HUDEP-2 (cell line): ENCODE data around the gene GSX1.
"Not testable (repeated sequence)": the region's sequence is repeated elsewhere in the genome, so short reads cannot be mapped to it uniquely, and the experiment has no call there.

Experiments used
- DNase-seq, 76 experiments: peaks; one replicate each; lab custom pipeline; 2025; ENCODE audit not compliant: unreplicated experiment in 76 of 76; lab: John Stamatoyannopoulos, UW

The GSX1 gene

DNA sequence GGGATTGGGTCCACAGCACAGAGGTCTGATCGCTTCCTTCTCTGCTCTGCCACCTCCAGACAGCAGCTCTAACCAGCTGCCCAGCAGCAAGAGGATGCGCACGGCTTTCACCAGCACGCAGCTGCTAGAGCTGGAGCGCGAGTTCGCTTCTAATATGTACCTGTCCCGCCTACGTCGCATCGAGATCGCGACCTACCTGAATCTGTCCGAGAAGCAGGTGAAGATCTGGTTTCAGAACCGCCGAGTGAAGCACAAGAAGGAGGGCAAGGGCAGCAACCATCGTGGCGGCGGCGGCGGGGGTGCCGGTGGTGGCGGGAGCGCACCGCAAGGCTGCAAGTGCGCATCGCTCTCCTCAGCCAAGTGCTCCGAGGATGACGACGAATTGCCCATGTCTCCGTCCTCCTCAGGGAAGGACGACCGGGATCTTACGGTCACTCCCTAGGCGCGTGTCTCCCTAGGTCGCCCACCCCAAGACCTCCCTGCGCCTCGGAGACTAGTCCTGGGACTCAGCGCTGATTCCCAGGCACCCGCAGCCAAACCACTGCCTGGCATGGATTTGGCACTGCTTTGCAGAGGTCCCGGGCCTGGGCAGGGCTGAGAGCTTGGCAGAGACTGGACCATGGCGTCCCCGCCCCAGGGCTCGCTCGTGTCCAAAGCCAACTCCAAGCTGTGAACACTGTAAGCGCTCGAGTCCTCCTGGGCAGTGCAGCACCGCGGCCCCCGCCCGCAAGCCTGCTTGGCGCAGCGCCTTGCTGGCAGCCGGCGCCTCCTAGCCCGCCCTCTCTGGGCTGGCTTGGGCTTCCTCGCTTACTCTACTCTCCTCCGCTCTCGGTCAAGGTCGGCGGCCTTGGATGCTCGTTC is 1.5 kb downstream of the GSX1 start:
- no peak for DNase-seq

DNA sequence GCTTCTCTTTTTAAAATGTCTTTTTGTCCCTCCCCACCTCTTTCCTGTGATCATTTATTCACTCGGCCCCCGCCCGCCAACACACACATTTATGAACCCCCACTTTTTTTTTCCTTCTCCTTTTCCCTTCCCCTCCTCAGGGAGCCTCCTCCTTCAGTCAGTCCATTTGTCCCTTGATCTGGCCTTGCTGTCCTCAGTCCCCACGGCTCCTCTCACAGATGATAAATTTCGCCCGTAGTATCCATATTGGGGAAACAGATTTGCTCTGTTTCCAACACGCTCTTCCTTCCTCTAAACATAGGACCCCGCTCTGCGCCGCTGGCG is 2.0 kb downstream of the GSX1 start:
- DNase-seq = no peak

DNA sequence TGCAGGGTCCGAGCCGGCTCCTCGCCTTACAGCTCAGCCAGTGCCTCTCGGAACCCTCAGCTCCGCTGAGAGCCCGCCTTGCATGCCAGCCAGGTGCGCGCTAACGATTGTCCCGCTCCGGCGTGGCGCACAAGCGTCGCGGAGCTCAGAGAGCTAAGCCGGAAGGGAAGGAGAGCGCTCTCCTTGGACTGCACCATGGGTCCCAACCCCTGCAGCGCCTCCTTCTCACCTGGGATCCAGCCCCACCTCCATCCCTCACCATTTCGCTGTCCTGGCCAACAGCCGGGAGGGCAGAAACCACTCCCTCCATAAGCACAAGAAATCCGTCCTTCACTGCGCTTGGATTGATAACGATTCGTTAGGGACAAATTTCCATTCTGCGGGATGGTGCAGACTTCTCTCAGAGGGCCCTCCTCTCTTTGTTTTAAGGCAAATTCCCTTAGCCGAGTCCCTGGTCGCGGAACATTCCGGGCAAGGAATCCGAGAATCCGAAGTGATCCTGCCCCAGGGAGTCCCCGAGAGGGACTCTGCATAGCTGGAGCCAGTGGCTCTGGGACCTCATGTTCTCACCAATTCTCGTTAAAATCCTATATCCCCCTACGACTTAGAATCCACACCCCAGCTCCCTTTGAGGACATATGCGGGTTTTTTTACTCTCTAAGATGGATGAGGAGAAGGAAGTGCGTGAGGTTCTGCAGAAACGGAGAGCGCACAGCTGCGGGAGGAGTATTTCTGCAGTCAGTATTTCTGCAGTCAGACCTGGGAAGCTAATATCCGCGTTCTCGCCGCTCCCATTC is 2.8 kb downstream of the GSX1 start:
- no peak for DNase-seq

DNA sequence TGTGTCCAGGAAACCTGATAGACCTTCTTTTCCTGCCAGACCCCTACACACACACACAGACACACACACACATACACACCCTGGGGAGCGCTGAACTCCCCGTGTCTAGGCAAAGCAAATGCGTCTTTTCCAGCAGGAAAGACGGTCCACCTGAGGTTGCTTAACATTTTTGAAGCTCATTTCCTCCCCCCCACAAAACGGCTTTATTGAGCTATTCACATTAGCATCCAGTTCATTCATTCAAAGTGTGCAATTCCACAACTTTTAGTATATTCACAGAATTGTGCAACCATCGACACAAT is 3.4 kb downstream of the GSX1 start:
- DNase-seq = no peak

DNA sequence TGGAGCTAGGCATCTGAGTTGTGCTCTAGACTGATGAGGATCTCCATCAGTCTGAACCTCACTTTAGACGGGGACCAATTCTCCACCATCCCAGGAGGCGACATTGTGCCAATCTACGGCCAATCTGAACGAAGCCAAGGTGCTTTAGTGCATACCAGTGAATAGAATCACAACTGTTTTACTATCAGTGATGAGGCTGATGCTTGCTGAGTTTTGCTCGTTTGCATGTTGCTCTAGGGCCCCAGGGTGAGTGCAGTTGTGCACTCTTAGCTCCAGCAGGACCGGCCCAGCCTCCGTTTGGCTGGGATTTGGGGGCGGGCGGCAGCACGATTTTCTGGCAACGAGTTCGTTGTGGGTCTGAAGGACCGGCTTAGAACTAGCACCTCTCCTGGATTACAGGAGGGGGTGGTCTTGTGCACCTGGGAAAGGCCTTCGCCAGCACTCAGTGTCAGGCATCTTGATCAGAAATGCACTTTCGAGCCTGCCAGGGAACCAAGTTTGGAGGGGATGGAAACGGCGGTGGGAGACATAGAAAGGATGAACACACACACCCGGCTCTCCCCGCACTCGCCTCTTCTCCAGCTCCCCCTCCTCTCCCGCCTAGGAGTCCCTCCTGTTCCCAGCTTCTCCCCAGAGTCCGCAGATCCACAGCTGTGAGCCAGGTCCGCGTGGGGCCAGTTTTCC is 4.4 kb downstream of the GSX1 start:
- no peak for DNase-seq

DNA sequence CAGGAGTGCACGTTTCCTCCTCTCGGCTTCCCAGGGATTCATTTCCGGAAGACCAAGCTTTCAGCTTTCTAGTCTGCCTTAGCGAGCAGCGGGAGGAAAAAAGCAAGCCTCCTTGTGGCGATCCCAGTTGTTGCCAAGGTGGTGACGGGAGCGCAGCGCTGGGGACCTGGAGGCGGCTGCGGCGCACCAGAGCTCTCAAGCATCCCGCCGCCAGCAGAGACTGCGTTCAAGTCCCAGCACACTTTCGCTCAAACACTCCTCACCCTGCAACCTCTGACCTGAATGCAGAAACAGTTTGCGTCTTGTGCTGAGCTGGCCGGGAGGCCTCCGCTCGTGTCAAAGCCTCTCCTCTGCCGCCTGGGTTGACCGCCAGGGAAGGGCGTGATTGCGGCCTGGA is 4.9 kb downstream of the GSX1 start:
- no peak for DNase-seq

DNA sequence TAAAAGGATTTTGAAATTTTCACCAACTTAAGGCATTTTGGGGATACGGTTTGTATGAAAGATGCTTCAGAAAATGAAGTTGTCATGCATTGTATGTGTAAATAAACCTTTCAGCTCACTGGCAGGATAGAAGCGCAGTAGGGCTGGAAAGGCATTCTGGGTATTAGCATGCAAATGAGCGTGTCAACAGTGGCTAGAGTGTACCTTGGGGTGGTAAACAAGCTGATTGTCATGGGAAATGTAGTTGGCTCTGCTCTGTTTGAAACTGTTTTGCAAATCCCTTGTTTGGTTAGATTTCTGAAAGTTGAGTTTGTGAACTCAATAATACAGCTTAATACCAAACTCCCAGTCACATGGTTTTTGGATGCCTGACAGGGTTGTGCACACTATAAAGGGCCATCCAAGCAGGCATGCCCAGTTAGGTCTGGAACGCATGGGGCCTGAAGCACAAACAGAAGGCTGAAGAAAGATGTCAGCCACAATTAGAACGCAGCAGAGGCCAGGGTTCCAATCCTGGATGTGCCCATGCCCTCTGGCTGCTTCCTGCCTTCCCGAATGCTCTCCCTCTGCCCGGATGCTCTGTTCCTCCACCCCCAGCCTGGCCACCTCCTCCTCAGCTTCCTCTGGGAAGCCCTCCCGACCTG is 14.6 kb downstream of the GSX1 start:
- no peak for DNase-seq

DNA sequence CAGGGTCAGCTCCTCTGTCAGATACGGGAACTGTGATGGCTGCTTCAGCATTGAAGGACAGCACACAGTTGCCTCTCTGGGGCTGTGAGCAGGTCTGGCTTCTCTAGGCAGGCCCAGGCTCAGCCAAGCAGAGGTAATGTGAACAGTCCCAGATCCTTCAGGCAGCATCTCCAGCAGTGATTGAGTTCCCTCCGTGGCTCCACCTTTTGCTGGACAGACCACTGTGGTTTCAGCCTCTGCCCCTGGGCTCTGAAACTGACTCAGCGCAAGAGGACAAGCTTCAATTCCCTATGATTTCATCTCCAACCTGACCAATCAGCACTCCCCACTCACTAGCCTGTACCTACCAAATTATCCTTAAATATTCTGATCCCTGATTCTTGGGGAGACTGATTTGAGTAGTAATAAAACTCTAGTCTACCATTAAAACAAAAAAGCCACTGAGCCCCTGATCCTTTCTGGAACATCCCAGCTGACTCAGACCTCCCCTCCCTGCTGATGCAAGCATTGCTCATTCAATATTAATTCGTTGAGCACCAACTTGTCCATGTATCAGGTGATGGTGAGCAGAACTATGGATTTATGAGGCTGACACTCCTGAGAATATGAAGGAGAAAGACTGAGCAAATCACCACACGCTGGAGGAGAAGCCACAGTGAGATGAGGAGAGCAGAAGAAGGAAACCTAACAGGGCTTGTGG is 16.7 kb downstream of the GSX1 start:
- no peak for DNase-seq

DNA sequence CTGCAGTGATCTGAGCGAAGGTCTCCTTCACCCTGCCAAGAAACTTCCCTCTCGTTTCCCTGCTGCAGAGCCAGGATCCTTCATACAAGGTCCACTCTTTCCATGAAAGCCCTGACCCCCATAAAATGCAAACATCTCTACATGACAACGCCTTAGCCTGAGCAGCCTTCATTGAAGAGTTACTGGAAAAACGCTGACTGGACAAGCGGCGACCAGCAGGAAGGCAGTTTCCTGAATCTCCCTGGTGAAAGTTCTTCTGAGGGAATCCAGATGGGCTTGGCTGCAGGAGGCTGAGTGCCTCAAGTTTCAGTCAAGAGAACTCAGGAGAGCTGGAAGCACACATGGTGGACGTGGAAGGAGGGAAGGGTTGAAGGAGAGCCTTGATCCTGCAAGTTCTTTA is 17.7 kb downstream of the GSX1 start:
- no peak for DNase-seq

DNA sequence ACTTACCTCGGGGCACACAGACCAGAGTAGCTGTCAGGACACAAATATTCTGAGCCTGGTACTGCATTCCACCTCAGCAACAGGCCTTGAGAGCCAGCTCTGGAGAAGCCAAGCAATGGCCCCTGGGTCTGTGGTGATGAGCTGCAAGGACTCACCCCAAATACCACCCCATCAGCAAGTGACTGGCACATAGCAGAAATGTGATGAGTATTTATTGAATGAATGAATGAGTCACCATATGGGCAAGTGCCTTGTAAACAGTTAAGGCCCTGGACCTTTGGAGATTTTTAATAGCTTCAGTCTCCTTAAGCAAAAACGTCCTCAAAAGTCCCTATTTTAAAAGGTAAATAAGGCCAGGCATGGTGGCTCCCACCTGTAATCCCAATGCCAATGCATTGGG is 18.2 kb downstream of the GSX1 start:
- no peak for DNase-seq

DNA sequence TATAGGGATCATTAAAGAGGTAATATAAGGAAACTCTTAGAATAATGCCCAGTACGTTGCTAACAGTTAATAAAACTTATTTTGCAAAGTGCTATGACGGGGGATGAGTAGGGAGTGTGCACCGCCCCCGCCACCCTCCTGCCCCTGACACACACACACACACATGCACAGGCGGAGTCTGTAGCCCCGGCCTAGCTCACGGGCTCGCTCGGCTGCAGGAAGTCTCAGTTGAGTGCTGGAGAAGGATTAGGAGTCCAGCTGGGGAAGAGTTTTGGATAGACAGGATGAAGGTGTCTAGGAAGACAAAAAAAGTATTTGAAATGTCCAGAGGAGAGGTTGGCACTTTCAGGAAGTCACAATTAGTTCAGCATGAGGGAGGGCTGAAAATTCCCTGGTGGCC is 21.5 kb downstream of the GSX1 start:
- no peak for DNase-seq

DNA sequence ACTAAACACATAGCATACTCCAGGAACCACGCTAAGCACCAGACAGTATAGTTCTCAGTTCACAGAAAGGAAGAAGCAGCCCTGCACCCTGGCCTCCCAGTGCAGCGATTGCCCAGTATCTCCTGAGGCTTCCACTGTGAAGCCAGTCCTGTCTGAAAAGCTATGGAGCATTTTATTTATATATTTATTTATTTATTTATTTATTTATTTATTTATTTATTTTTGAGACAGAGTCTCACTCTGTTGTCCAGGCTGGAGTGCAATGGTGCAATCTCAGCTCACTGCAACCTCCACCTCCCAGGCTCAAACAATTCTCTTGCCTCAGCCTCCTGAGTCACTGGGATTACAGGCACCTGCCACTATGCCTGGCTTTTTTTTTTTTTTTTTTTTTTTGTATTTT is 25.5 kb downstream of the GSX1 start:
- DNase-seq = not testable (repeated sequence)

DNA sequence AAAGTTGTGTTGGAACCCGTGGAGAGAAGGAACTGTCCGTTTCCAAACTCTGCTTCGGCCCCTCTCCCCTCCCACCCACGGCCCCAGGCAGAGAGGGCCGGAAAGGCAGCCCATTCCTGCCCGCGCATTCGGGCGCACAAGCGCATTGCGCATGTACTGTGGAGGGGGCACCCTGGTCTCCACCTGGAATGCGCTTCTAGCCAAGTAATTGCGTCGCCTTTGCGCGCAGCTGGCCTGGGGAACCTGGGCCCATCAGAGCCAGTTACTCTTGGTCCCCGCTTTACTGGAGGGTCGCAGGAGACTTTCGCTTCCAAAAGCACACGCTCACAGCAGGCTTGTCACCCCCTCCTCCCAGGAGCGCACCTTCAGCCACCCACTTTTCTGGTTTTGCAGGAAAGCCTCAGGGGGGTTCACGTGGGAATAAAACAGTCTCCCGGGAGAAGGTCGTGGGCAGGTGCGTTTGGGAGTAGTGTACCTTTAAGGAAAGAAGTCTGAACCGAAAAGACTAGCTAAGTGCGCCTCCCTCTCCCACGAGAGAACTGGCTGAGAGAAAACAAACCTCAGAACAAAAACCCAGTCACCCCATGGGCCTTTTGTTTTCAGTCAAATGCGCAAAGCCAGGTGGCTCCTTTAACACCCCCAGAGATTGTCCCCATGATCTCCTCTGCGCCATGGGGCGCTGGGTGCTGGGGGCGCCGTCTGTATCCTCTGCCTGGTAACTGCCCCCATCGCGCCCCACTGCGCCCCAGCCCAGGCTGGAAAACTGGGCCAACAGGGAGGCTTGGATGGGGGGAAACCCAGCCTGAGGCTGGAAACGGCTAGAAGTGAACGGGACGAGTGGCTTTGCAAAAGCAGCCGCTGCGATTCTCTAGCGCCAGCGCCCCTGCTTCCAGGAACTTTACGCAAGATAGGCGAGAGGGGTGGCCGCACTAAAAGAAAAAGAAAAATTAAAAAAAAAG is 28.5 kb downstream of the GSX1 start:
- DNase-seq = no peak

DNA sequence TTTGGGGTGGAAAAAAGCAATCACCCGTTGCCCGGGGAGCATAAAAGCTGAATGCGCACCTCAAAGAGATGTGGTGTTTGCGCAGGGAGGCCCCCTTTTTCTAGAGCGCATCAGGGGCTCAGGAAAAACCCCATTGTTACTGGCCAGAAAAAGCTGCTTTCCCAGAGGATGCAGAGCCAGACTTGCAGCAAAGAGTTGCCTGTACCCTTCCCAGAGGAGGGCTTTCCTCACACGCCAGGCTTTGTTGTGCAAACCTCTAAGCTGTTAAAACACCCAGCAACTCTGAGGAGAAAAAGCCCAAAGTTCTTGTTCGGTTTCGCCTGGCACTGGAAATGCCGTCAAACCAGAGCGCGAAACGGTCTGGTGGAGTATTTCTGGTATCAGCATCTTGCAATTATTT is 29.3 kb downstream of the GSX1 start:
- no peak for DNase-seq

DNA sequence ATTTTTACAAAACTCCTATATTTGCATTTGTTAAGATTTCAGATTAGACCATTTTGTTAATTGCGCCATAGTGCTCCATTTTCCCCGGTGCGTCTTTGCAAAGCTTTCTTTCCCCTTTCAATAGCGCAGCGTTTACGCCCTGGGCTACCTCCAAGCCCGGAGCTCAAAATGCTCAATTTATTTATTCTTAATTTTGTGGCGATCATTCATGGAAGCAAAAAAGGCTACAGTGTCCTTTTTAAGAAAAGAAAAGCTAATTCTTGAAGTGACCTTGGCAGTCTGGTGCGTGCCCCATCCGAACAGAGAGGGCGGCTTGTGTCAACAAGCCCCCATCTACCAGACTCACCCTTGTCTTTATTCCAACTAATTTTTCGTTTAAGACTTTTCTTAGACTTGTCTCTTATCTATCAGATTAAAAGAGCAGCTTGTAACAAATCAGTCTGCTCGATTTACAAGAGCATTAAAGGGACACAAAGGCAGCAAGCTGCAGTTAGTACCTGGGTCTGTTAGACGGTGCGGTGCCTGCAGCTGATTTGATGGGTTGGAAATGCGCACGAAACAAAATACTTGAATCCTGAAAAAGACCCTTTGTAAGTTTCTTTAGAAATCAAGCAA is 30.1 kb downstream of the GSX1 start:
- DNase-seq = no peak

DNA sequence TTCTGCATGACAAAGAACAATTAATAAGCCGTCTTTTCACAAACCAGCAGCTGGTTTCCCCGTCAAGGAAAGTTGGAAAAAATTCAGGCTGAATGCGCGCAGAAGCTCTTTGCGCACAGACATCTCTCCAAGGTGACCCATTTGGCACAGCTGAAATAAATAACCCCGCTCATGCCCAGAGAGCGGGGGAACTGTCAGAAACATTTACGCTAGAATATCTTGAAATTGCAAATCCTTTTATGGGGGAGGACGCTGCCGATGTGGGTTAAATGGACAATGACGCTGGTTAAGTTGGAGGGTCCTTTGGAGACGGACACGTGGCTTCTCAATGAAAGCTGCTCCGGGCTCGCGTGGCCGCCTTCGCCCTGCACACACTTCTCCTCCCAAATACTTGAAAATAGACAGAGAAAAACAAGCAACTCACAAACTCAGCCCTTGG is 30.6 kb downstream of the GSX1 start:
- DNase-seq = no peak

DNA sequence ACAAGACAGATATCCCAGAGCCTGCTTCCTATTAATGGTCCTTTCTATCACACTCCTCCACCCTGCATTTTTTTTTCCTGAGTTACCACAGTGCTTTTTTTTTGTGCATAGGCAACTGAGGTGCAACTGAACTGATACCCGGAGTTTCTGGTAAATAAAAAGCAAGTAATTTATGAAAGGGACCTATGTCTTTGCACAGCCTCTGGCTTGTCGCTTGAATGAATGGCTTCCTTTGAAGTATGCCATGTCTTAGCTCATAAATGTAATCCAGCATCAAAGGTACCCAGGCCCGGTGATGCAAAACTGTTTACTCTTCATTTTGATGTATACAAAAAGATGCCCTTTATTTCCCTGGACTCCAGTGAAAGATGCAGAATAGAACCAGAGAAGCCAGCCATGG is 31.8 kb downstream of the GSX1 start:
- DNase-seq = no peak

DNA sequence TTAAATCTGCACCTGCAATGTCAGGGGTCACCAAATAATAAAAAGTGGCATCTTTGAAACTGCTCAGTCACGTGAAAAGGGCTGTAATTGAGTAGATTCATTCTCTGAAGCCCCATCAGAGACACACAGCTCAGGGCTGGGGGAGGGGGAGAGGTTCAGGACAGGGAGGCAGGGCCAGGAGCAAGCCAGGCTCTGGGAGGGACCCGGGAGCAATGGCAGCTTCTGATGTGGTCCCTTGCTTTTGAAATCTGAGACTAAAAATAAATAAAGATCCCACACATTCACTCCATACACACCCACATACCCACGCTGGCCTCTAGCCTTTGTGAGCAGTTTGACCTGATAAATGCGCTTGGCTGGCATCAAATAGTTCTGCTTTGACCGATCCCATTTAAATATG is 32.8 kb downstream of the GSX1 start:
- no peak for DNase-seq
